ENCODE measurements around the gene FSTL4. TPM values are rescaled to one million over a fixed set of nuclear protein-coding genes. Genes with fewer than 3 reads are reported as not detected.

FSTL4 gene
- total RNA-seq, 1 donor from 2014 or later: 0.21 TPM

GRCh38 chr5:133653760-133654049 is 41.4 kb upstream of the FSTL4 start:
- H3K27me3 Mint-ChIP-seq (ENCODE audit: unreplicated experiment): no peaks in the 10 kb centered on the region
- TF ChIP-seq CTCF (IDR thresholded peaks at IDR 0.05; ENCODE audit: unreplicated experiment): no peak
- no peak overlapping the region for H3K4me3 Mint-ChIP-seq (ENCODE audit: unreplicated experiment)
- H3K4me1 Mint-ChIP-seq (ENCODE audit: unreplicated experiment): no peaks in the 10 kb centered on the region
- no peak overlapping the region for H3K27ac Mint-ChIP-seq (ENCODE audit: unreplicated experiment)
- DNase-seq (ENCODE audit: low spot score): no peak
- H3K9me3 Mint-ChIP-seq (ENCODE audit: unreplicated experiment): no peaks in the 10 kb centered on the region
- no peaks in the 10 kb centered on the region for H3K36me3 Mint-ChIP-seq (ENCODE audit: low read depth, unreplicated experiment)

- H3K4me3 Mint-ChIP-seq (ENCODE audit: unreplicated experiment): no peak overlapping the region
- no peak for DNase-seq (ENCODE audit: low spot score)
- H3K9me3 Mint-ChIP-seq (ENCODE audit: unreplicated experiment): no peaks in the 10 kb centered on the region
- H3K36me3 Mint-ChIP-seq (ENCODE audit: low read depth, unreplicated experiment): no peaks in the 10 kb centered on the region
- H3K27ac Mint-ChIP-seq (ENCODE audit: unreplicated experiment): no peak overlapping the region
- no peak for TF ChIP-seq CTCF (IDR thresholded peaks at IDR 0.05; ENCODE audit: unreplicated experiment)
- no peaks in the 10 kb centered on the region for H3K4me1 Mint-ChIP-seq (ENCODE audit: unreplicated experiment)
- no peaks in the 10 kb centered on the region for H3K27me3 Mint-ChIP-seq (ENCODE audit: unreplicated experiment)
Observed at GRCh38 chr5:133652951-133653759, 40.8 kb upstream of the FSTL4 start.

GRCh38 chr5:133644000-133644865 is 31.9 kb upstream of the FSTL4 start:
- Mint-ChIP-seq H3K36me3 (ENCODE audit: low read depth, unreplicated experiment) (no peaks in the 10 kb centered on the region), H3K9me3 (ENCODE audit: unreplicated experiment) (no peaks in the 10 kb centered on the region), H3K27me3 (ENCODE audit: unreplicated experiment) (peaks cover 2% of the 10 kb centered on the region), H3K4me1 (ENCODE audit: unreplicated experiment) (no peaks in the 10 kb centered on the region), H3K27ac (ENCODE audit: unreplicated experiment) (no peak overlapping the region), H3K4me3 (ENCODE audit: unreplicated experiment) (no peak overlapping the region)
- TF ChIP-seq CTCF (IDR thresholded peaks at IDR 0.05; ENCODE audit: unreplicated experiment): no peak
- no peak for DNase-seq (ENCODE audit: low spot score)

GRCh38 chr5:133643365-133643764 is 31.0 kb upstream of the FSTL4 start:
- Mint-ChIP-seq H3K27ac (ENCODE audit: unreplicated experiment) (no peak overlapping the region), H3K27me3 (ENCODE audit: unreplicated experiment) (peaks cover 3% of the 10 kb centered on the region), H3K4me1 (ENCODE audit: unreplicated experiment) (no peaks in the 10 kb centered on the region), H3K4me3 (ENCODE audit: unreplicated experiment) (no peak overlapping the region), H3K9me3 (ENCODE audit: unreplicated experiment) (no peaks in the 10 kb centered on the region), H3K36me3 (ENCODE audit: low read depth, unreplicated experiment) (no peaks in the 10 kb centered on the region)
- TF ChIP-seq CTCF (IDR thresholded peaks at IDR 0.05; ENCODE audit: unreplicated experiment): no peak
- no peak for DNase-seq (ENCODE audit: low spot score)
